ENCODE results near the gene PTGER4.
"Not testable (repeated sequence)": the region's sequence is repeated elsewhere in the genome, so short reads cannot be mapped to it uniquely, and the experiment has no call there.

The PTGER4 gene

DNA sequence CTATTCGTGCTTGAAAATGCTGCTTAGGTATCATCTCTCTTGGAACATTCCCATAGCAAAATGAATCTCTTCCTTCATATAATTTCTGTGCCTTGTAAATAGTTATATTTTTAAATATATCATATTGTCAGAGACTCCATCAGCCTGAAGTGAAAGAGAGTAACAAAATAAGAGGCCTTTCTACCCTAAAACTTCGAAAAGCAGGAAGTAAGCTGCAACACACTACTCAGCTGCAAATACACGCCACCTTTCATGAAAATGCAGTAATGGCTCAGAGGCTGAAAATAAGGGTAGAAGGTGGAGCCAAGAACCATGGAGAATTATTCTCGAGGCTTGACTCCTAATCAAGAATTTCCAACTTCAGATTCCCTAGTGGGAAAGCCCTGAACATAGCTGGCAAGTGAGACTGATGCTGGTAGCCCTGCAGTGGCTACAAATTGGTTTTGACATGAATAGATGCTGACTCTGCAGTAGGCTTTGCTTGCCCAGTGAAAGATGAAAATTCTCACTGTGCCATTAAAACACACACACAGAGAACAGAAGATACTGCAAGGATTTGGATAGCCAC is 30.2 kb upstream of the PTGER4 start:
- TF ChIP-seq CTCF (IDR thresholded peaks at IDR 0.05) (no peak), ZFX (IDR thresholded peaks at IDR 0.05; ENCODE audit: borderline replicate concordance) (no peak)

DNA sequence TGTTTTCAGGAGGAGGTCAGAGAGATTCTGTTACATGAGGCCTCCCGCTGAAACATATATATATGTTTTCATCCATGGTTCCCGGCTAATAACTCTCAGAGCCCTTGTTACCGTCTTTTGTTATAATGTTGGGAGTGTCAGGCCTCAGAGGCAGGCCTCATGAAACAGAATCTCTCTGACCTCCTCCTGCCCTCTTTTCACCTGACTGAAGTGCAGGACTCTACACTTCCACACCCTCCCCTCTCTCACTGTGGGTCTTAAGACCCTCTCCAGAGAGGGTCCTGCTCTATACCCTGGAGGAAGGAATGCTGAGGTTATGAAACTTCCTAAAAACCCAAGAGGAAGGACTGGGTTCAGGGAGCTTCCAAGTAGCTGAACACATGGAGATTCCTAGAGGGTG is 28.5 kb upstream of the PTGER4 start:
- TF ChIP-seq ZFX (IDR thresholded peaks at IDR 0.05; ENCODE audit: borderline replicate concordance) = no peak
- no peak for TF ChIP-seq CTCF (IDR thresholded peaks at IDR 0.05)
- H3K27ac ChIP-seq = no peak overlapping the region

More for the DNA sequence above, 30.2 kb upstream of the PTGER4 start:
- H3K27ac ChIP-seq = no peak overlapping the region

DNA sequence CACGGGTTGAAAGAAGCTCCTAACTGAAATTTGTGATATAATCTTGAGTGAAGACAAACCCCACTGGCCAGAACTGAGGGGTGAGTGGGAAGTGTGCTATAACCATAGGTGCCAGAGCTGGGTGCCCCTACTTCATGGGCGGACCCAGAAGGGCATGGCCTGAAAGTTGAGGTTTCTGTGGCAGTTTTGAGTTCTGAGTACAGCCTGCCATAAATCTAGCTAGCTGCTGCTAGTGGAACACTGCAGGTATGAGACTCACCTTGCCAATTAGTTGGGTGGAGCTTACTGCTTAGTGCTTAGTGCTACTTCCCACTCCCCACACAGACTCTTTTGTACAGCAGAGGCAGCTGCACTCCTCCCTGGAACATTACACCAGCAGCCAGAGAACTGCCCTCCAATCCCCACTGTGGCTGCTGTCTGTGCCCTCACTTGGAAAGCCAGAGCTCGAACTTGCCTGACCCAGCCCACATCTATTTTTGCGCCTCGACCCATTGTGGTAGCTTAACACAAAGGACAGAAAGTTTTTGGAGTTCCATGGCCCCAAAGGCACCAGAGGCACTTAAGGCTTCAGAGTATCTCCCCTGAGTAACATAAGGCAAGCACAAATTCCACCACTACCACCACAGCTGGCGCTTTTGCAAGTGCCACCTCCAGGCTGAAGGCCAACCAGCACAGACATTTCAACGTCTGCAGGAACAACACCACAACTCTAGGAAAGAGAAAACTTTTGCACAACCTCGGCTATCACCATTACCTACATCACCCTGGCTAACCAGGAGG is 27.1 kb upstream of the PTGER4 start:
- TF ChIP-seq CTCF (IDR thresholded peaks at IDR 0.05) (no peak), ZFX (IDR thresholded peaks at IDR 0.05; ENCODE audit: borderline replicate concordance) (no peak)
- no peak overlapping the region for H3K27ac ChIP-seq

GRCh38 chr5:40653221-40654022 is 26.3 kb upstream of the PTGER4 start:
- TF ChIP-seq ZFX (IDR thresholded peaks at IDR 0.05; ENCODE audit: borderline replicate concordance) (no peak), CTCF (IDR thresholded peaks at IDR 0.05) (no peak)
- H3K27ac ChIP-seq = no peak overlapping the region

DNA sequence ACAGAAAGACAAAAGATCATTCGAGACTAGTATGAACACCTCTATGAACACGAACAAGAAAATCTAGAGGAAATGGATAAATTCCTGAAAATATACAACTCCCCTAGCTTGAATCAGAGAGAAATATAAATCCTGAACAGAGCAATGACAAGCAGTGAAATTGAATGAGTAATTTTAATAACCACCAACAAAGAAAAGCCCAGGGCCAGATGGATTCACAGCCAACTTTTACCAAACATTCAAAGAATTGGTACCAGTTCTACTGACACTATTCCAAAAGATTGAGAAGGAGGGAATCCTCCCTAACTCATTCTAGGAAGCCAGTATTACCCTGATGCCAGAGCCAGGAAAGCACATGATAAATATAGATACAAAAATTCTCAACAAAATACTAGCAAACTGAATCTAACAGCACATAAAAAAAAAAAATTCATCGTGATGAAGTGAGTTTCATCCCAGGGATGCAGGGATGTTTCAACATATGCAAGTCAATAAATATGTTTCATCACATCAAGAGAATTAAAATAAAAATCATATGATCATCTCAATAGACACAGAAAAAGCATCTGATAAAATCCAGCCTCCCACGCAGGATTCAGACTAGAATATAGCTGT is 25.2 kb upstream of the PTGER4 start:
- H3K27ac ChIP-seq = no peak overlapping the region
- TF ChIP-seq CTCF (IDR thresholded peaks at IDR 0.05) (no peak), ZFX (IDR thresholded peaks at IDR 0.05; ENCODE audit: borderline replicate concordance) (no peak)

- TF ChIP-seq ZFX (IDR thresholded peaks at IDR 0.05; ENCODE audit: borderline replicate concordance) (no peak), CTCF (IDR thresholded peaks at IDR 0.05) (no peak)
Observed at GRCh38 chr5:40655138-40655537, 24.6 kb upstream of the PTGER4 start.

GRCh38 chr5:40656091-40656490 is 23.6 kb upstream of the PTGER4 start:
- not testable (repeated sequence) for H3K27ac ChIP-seq

More at GRCh38 chr5:40655138-40655537, 24.6 kb upstream of the PTGER4 start:
- no peak overlapping the region for H3K27ac ChIP-seq

All from 22Rv1 (cell line).